ENCODE data around the gene BEND2.
"Not testable (repeated sequence)": the region's sequence is repeated elsewhere in the genome, so short reads cannot be mapped to it uniquely, and the experiment has no call there.

The BEND2 gene

GRCh38 chrX:18220786-18221185 lies at the start of gene BEND2:
Gene BEND2, minus strand, starts transcription at chrX:18220886. Its CDS starts 136 bp downstream, at chrX:18220750.
- DNase-seq = no peak

- DNase-seq = no peak
Observed at GRCh38 chrX:18255059-18255458, 34.4 kb upstream of the BEND2 start.

GRCh38 chrX:18252644-18253359 lies 32.1 kb upstream of the BEND2 start:
- peak; percentile 5 to 23 (median 10) for DNase-seq

GRCh38 chrX:18229646-18230045 lies 9.0 kb upstream of the BEND2 start:
- not testable (repeated sequence) for DNase-seq

- DNase-seq = no peak
Observed at GRCh38 chrX:18228069-18228468, 7.4 kb upstream of the BEND2 start.

GRCh38 chrX:18227458-18227857 lies 6.8 kb upstream of the BEND2 start:
- no peak for DNase-seq

- peak in 1 of 3 donors; percentile 0 for DNase-seq
Observed at GRCh38 chrX:18210470-18210869, 10.2 kb downstream of the BEND2 start.

GRCh38 chrX:18206657-18207056 lies 14.0 kb downstream of the BEND2 start:
- no peak for DNase-seq

GRCh38 chrX:18203631-18204030 lies 17.1 kb downstream of the BEND2 start:
- no peak for DNase-seq

GRCh38 chrX:18194688-18195087 lies 26.0 kb downstream of the BEND2 start:
- DNase-seq = no peak

GRCh38 chrX:18179446-18179845 lies 41.2 kb downstream of the BEND2 start:
- no peak for DNase-seq

- no peak for DNase-seq
Observed at GRCh38 chrX:18174971-18175370, 45.7 kb downstream of the BEND2 start.

GRCh38 chrX:18174209-18174608 lies 46.5 kb downstream of the BEND2 start:
- no peak for DNase-seq

- DNase-seq = no peak
Observed at GRCh38 chrX:18173494-18174180, 47.0 kb downstream of the BEND2 start.

- DNase-seq = no peak
Observed at GRCh38 chrX:18172970-18173369, 47.7 kb downstream of the BEND2 start.

- no peak for DNase-seq
Observed at GRCh38 chrX:18170910-18171309, 49.8 kb downstream of the BEND2 start.

GRCh38 chrX:18166068-18166467 lies 54.6 kb downstream of the BEND2 start:
- DNase-seq = no peak

GRCh38 chrX:18160369-18160768 lies 60.3 kb downstream of the BEND2 start:
- no peak for DNase-seq

GRCh38 chrX:18158963-18159362 lies 61.7 kb downstream of the BEND2 start:
- no peak for DNase-seq

- DNase-seq = no peak
Observed at GRCh38 chrX:18151649-18152048, 69.0 kb downstream of the BEND2 start.

- no peak for DNase-seq
Observed at GRCh38 chrX:18151157-18151556, 69.5 kb downstream of the BEND2 start.

GRCh38 chrX:18149454-18149853 lies 71.2 kb downstream of the BEND2 start:
- no peak for DNase-seq

- peak in 2 of 3 donors; percentile 8 to 15 for DNase-seq
Observed at GRCh38 chrX:18146954-18147353, 73.7 kb downstream of the BEND2 start.

- DNase-seq = no peak
Observed at GRCh38 chrX:18146009-18146408, 74.7 kb downstream of the BEND2 start.

GRCh38 chrX:18136816-18137215 lies 83.9 kb downstream of the BEND2 start:
- DNase-seq = no peak
